CD14-positive monocyte (primary cell): ENCODE results near the gene SLC24A2. TPM values are rescaled to one million over a fixed set of nuclear protein-coding genes. Genes with fewer than 3 reads are reported as not detected.

Experiments
- DNase-seq, 3 donors: peaks; one replicate each; pipeline ENCODE4 v3.0.0-alpha.2; 2011 to 2022
- H2AFZ ChIP-seq: 2 replicates; pipeline ENCODE4 v1.6.0; 2012; ENCODE audit warnings: mild to moderate bottlenecking, low read depth, low read length, inconsistent platforms; ENCODE audit not compliant: insufficient read depth, poor library complexity, severe bottlenecking
- H3K27ac ChIP-seq, 2 donors: 1 replicate in 1 of 2; 2 replicates in 1 of 2; pipeline ENCODE4 v1.5.1; 2012 to 2013; ENCODE audit warnings: low read length in 2 of 2, control low read depth in 1 of 2, inconsistent platforms in 1 of 2, low read depth in 1 of 2, mild to moderate bottlenecking in 1 of 2
- H3K27me3 ChIP-seq, 2 donors: one replicate each; pipeline versions ENCODE4 v1.6.0 to v1.6.1; 2011 to 2013; ENCODE audit warnings: low read length in 2 of 2; ENCODE audit not compliant: control insufficient read depth in 2 of 2, insufficient read depth in 2 of 2
- H3K36me3 ChIP-seq, 2 donors: replicated peaks in 1 of 2; 1 replicate in 1 of 2; 2 replicates in 1 of 2; pipeline versions ENCODE4 v1.5.1 to v1.6.1; 2012 to 2013; ENCODE audit warnings: low read length in 2 of 2, control low read depth in 1 of 2, inconsistent platforms in 1 of 2, mild to moderate bottlenecking in 1 of 2; ENCODE audit not compliant: insufficient read depth in 2 of 2, control insufficient read depth in 1 of 2
- H3K4me1 ChIP-seq, 2 donors: 1 replicate in 1 of 2; 2 replicates in 1 of 2; pipeline versions ENCODE4 v1.5.1 to v1.6.1; 2012 to 2013; ENCODE audit warnings: low read length in 2 of 2, control low read depth in 1 of 2, inconsistent platforms in 1 of 2, mild to moderate bottlenecking in 1 of 2, moderate library complexity in 1 of 2; ENCODE audit not compliant: insufficient read depth in 2 of 2, control insufficient read depth in 1 of 2
- H3K4me2 ChIP-seq: replicated peaks from 2 replicates; pipeline ENCODE3; 2012; ENCODE audit warnings: low read length, moderate library complexity, mild to moderate bottlenecking; ENCODE audit not compliant: poor library complexity, severe bottlenecking; ENCODE audit errors: extremely low read depth
- H3K4me3 ChIP-seq, 3 experiments: fragments of 200-600 bp in 1 of 3; sonication (generic) in 1 of 3; replicated peaks in 1 of 3; 1 replicate in 2 of 3; 2 replicates in 1 of 3; pipeline ENCODE4 v1.5.1; 2011 to 2013; ENCODE audit warnings: low read length in 3 of 3, mild to moderate bottlenecking in 3 of 3, control low read depth in 2 of 3, low read depth in 2 of 3, inconsistent platforms in 1 of 3, moderate library complexity in 1 of 3
- H3K79me2 ChIP-seq: 2 replicates; pipeline ENCODE4 v1.6.0; 2012; ENCODE audit warnings: mild to moderate bottlenecking, control low read depth, inconsistent platforms, low read length, moderate library complexity; ENCODE audit not compliant: insufficient read depth
- H3K9ac ChIP-seq: 2 replicates; pipeline ENCODE4 v1.6.0; 2017; ENCODE audit warnings: low read length, mild to moderate bottlenecking; ENCODE audit not compliant: insufficient read depth, poor library complexity, severe bottlenecking
- H3K9me3 ChIP-seq, 2 donors: replicated peaks in 1 of 2; 1 replicate in 1 of 2; 2 replicates in 1 of 2; pipeline versions ENCODE4 v1.5.1 to v1.6.1; 2012 to 2013; ENCODE audit warnings: low read length in 2 of 2, control low read depth in 1 of 2; ENCODE audit not compliant: control insufficient read depth in 1 of 2, insufficient read depth in 1 of 2
- H4K20me1 ChIP-seq: 2 replicates; pipeline ENCODE4 v1.6.0; 2012; ENCODE audit warnings: mild to moderate bottlenecking, low read length, control low read depth, moderate library complexity; ENCODE audit not compliant: insufficient read depth
- H3K27ac Mint-ChIP-seq, 7 donors: one replicate each; pipeline ENCODE4 v1.8.0; 2020; ENCODE audit warnings: mild to moderate bottlenecking in 7 of 7, mixed read lengths in 7 of 7, moderate library complexity in 6 of 7, inconsistent platforms in 2 of 7
- H3K27me3 Mint-ChIP-seq, 3 donors: one replicate each; pipeline ENCODE4 v1.8.0; 2021 to 2022; ENCODE audit warnings: low read depth in 3 of 3, mild to moderate bottlenecking in 3 of 3, mixed read lengths in 3 of 3, moderate library complexity in 3 of 3, inconsistent platforms in 1 of 3
- H3K36me3 Mint-ChIP-seq, 2 donors: one replicate each; pipeline ENCODE4 v1.8.0; 2020; ENCODE audit warnings: mixed read lengths in 2 of 2, inconsistent platforms in 1 of 2, mild to moderate bottlenecking in 1 of 2
- H3K4me1 Mint-ChIP-seq: one replicate; pipeline ENCODE4 v1.8.0; 2020; ENCODE audit warnings: mild to moderate bottlenecking, mixed read lengths
- H3K4me3 Mint-ChIP-seq, 2 donors: one replicate each; pipeline ENCODE4 v1.8.0; 2020; ENCODE audit warnings: mild to moderate bottlenecking in 2 of 2, mixed read lengths in 2 of 2, moderate library complexity in 1 of 2
- H3K9me3 Mint-ChIP-seq, 7 donors: one replicate each; pipeline ENCODE4 v1.8.0; 2020 to 2022; ENCODE audit warnings: mixed read lengths in 7 of 7, mild to moderate bottlenecking in 6 of 7, moderate library complexity in 6 of 7, inconsistent platforms in 2 of 7
- CTCF ChIP-seq: fragments of 200-600 bp; IDR thresholded peaks from one replicate; pipeline ENCODE4 v1.8.0; 2022; ENCODE audit warnings: antibody characterized with exemption, mild to moderate bottlenecking
- WGBS: methylation state at CpG from one replicate; pipeline ENCODE4 v1.1.5; 2013; ENCODE audit warnings: missing lambda C conversion rate; ENCODE audit not compliant: insufficient coverage; 5-methylcytosine and 5-hydroxymethylcytosine counted together
- intact Hi-C, 2 donors: fragments of 100-400 bp; cut with micrococcal nuclease; formaldehyde crosslinking; loops; one replicate each; pipeline versions ENCODE4 v1.15.0 to v1.15.1; 2023
- polyA plus RNA-seq, 3 donors: library from polyadenylated mRNA; depleted of rRNA in 1 of 3; unstranded in 2 of 3; stranded (reverse) in 1 of 3; fragments of 300-500 nt in 2 of 3; fragments of >200 nt in 1 of 3; fragmentation: Illumina TruSeq in 2 of 3; gene quantifications; 1 replicate in 2 of 3; 2 replicates in 1 of 3; pipeline ENCODE4 v1.2.3, GENCODE V29; 2012 to 2021

Gene SLC24A2
- polyA plus RNA-seq, 3 donors: not detected

- H3K36me3 Mint-ChIP-seq: no peaks in the 10 kb centered on the region
- Histone ChIP-seq H3K36me3 (no peaks in the 10 kb centered on the region), H3K79me2 (no peaks in the 10 kb centered on the region), H3K4me1 (no peaks in the 10 kb centered on the region), H3K27ac (no peak overlapping the region), H3K9ac (no peak overlapping the region), H3K4me3 (no peak overlapping the region), H2AFZ (no peak overlapping the region), H3K27me3 (peaks cover 8 to 16% of the 10 kb centered on the region in 2 donors), H3K9me3 (no peaks in the 10 kb centered on the region), H4K20me1 (no peaks in the 10 kb centered on the region), H3K4me2 (no peak overlapping the region)
- no peak for DNase-seq
- H3K9me3 Mint-ChIP-seq: peaks cover 0 to 6% (median 2%) of the 10 kb centered on the region in 7 donors
- intact Hi-C loops: no loop called here
- WGBS: 17% methylated on average over 3 of the region's 3 CpGs
- TF ChIP-seq CTCF: no peak
- H3K4me1 Mint-ChIP-seq: no peaks in the 10 kb centered on the region
- no peak overlapping the region for H3K4me3 Mint-ChIP-seq
- peaks cover 2 to 25% (median 19%) of the 10 kb centered on the region in 3 donors for H3K27me3 Mint-ChIP-seq
- H3K27ac Mint-ChIP-seq: no peak overlapping the region
Measured at GRCh38 chr9:19782005-19782404, 6.8 kb downstream of the SLC24A2 start.

GRCh38 chr9:19781240-19781639, 7.6 kb downstream of the SLC24A2 start:
- Histone ChIP-seq H4K20me1 (no peaks in the 10 kb centered on the region), H2AFZ (no peak overlapping the region), H3K27me3 (peaks cover 3 to 9% of the 10 kb centered on the region in 2 donors), H3K4me3 (no peak overlapping the region), H3K4me1 (no peaks in the 10 kb centered on the region), H3K36me3 (no peaks in the 10 kb centered on the region), H3K9me3 (no peaks in the 10 kb centered on the region), H3K9ac (no peak overlapping the region), H3K4me2 (no peak overlapping the region), H3K27ac (no peak overlapping the region), H3K79me2 (no peaks in the 10 kb centered on the region)
- no peak overlapping the region for H3K4me3 Mint-ChIP-seq
- no CpG with 5 or more reads among the region's 2 CpGs for WGBS
- intact Hi-C loops: no loop called here
- H3K36me3 Mint-ChIP-seq: no peaks in the 10 kb centered on the region
- TF ChIP-seq CTCF: no peak
- H3K27me3 Mint-ChIP-seq: peaks cover 2 to 17% (median 13%) of the 10 kb centered on the region in 3 donors
- H3K4me1 Mint-ChIP-seq: no peaks in the 10 kb centered on the region
- no peak overlapping the region for H3K27ac Mint-ChIP-seq
- DNase-seq: no peak
- peaks cover 0 to 6% (median 2%) of the 10 kb centered on the region in 7 donors for H3K9me3 Mint-ChIP-seq
